Activated CD4-positive, alpha-beta T cell treated with anti-CD3 and anti-CD28 coated beads, Interleukin-2, amount 50 U/mL, for 48 hours (primary cell): ENCODE results near the gene GPHA2.

Experiments
- DNase-seq, 2 experiments: peaks; one replicate each; pipeline ENCODE4 v3.0.0-alpha.2; 2020

The GPHA2 gene

GRCh38 chr11:64929625-64930024, 6.1 kb downstream of the GPHA2 start:
- no peak for DNase-seq

- no peak for DNase-seq
Measured at GRCh38 chr11:64928957-64929356, 6.7 kb downstream of the GPHA2 start.

GRCh38 chr11:64926689-64927088, 9.0 kb downstream of the GPHA2 start:
- DNase-seq = no peak

- no peak for DNase-seq
Measured at GRCh38 chr11:64925536-64926436, 9.9 kb downstream of the GPHA2 start.

GRCh38 chr11:64924910-64925284, 10.8 kb downstream of the GPHA2 start:
- DNase-seq = peak; percentile 16 to 35

GRCh38 chr11:64923944-64924909, 11.5 kb downstream of the GPHA2 start, which contains the start of gene PPP2R5B:
PPP2R5B (plus strand) TSS chr11:64924689; CDS start chr11:64925735, 1,046 bp downstream.
- DNase-seq = peak; percentile 88 to 89

GRCh38 chr11:64923151-64923661, 12.5 kb downstream of the GPHA2 start:
- DNase-seq = no peak

GRCh38 chr11:64921384-64921783, 14.3 kb downstream of the GPHA2 start:
- no peak for DNase-seq

- no peak for DNase-seq
Measured at GRCh38 chr11:64920124-64920523, 15.6 kb downstream of the GPHA2 start.

GRCh38 chr11:64919627-64920026, 16.1 kb downstream of the GPHA2 start:
- no peak for DNase-seq

- DNase-seq = no peak
Measured at GRCh38 chr11:64918017-64918416, 17.7 kb downstream of the GPHA2 start.

GRCh38 chr11:64917663-64917995, 18.1 kb downstream of the GPHA2 start:
- DNase-seq = no peak

GRCh38 chr11:64916775-64917662, 18.7 kb downstream of the GPHA2 start, which contains the start of gene ATG2A:
ATG2A (minus strand) TSS chr11:64917209; CDS start chr11:64917135, 74 bp downstream.
- peak; percentile 99 to 100 for DNase-seq

GRCh38 chr11:64916040-64916774, 19.5 kb downstream of the GPHA2 start:
- DNase-seq = peak; percentile 13 to 31

- DNase-seq = no peak
Measured at GRCh38 chr11:64915376-64915887, 20.3 kb downstream of the GPHA2 start.

GRCh38 chr11:64914123-64914522, 21.6 kb downstream of the GPHA2 start:
- no peak for DNase-seq

GRCh38 chr11:64913171-64913727, 22.4 kb downstream of the GPHA2 start:
- DNase-seq = no peak

GRCh38 chr11:64911689-64912088, 24.0 kb downstream of the GPHA2 start:
- DNase-seq = no peak

GRCh38 chr11:64911142-64911541, 24.6 kb downstream of the GPHA2 start:
- DNase-seq = no peak

- DNase-seq = no peak
Measured at GRCh38 chr11:64910451-64911093, 25.1 kb downstream of the GPHA2 start.
